ENCODE measurements around the gene MRPS33. TPM values are rescaled to one million over a fixed set of nuclear protein-coding genes. Genes with fewer than 3 reads are reported as not detected.

MRPS33 gene
- total and polyA plus RNA-seq, 10 of the 15 experiments (the other 5 are each of a cell fraction or from before 2014, with no cell fraction given), result 48.4 to 372 (median 124) TPM

DNA sequence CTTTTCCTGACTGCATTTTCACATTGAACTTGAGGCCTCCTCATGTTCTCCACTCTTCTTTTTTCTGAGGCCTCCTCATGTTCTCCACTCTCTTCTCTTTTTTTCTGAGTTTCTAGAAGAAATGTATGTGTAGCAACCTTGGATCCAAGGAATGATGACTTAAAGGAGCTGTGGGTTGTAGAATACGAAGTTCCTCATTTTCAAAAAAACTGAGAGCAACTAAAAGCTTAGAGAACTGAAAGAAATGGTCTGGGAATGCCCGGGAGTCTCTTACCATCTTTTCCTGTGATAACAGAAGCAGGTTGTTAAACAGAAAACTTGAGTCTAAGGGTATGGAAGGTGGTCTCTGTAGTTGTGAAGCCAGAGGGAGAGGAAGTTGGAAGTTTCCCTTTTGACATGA, 32.8 kb downstream of the MRPS33 start (continued):
- TF ChIP-seq, protein P1, sequence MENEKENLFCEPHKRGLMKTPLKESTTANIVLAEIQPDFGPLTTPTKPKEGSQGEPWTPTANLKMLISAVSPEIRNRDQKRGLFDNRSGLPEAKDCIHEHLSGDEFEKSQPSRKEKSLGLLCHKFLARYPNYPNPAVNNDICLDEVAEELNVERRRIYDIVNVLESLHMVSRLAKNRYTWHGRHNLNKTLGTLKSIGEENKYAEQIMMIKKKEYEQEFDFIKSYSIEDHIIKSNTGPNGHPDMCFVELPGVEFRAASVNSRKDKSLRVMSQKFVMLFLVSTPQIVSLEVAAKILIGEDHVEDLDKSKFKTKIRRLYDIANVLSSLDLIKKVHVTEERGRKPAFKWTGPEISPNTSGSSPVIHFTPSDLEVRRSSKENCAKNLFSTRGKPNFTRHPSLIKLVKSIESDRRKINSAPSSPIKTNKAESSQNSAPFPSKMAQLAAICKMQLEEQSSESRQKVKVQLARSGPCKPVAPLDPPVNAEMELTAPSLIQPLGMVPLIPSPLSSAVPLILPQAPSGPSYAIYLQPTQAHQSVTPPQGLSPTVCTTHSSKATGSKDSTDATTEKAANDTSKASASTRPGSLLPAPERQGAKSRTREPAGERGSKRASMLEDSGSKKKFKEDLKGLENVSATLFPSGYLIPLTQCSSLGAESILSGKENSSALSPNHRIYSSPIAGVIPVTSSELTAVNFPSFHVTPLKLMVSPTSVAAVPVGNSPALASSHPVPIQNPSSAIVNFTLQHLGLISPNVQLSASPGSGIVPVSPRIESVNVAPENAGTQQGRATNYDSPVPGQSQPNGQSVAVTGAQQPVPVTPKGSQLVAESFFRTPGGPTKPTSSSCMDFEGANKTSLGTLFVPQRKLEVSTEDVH (IDR thresholded peaks at IDR 0.05; ENCODE audit: low read depth, partially characterized antibody), result no peak
- TF ChIP-seq, protein P2, sequence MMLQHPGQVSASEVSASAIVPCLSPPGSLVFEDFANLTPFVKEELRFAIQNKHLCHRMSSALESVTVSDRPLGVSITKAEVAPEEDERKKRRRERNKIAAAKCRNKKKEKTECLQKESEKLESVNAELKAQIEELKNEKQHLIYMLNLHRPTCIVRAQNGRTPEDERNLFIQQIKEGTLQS (IDR thresholded peaks at IDR 0.05; ENCODE audit: borderline replicate concordance, extremely low read depth, low read depth, low read length), result no peak
- TF ChIP-seq EGR1 (IDR thresholded peaks at IDR 0.05; ENCODE audit: borderline replicate concordance in 1 of 2, low read depth in 2 of 2, low read length in 2 of 2), result no peak
- no peak for TF ChIP-seq EZH2 (IDR thresholded peaks at IDR 0.05; ENCODE audit: borderline replicate concordance, control insufficient read depth, low read depth, low read length)
- TF ChIP-seq, protein P3, sequence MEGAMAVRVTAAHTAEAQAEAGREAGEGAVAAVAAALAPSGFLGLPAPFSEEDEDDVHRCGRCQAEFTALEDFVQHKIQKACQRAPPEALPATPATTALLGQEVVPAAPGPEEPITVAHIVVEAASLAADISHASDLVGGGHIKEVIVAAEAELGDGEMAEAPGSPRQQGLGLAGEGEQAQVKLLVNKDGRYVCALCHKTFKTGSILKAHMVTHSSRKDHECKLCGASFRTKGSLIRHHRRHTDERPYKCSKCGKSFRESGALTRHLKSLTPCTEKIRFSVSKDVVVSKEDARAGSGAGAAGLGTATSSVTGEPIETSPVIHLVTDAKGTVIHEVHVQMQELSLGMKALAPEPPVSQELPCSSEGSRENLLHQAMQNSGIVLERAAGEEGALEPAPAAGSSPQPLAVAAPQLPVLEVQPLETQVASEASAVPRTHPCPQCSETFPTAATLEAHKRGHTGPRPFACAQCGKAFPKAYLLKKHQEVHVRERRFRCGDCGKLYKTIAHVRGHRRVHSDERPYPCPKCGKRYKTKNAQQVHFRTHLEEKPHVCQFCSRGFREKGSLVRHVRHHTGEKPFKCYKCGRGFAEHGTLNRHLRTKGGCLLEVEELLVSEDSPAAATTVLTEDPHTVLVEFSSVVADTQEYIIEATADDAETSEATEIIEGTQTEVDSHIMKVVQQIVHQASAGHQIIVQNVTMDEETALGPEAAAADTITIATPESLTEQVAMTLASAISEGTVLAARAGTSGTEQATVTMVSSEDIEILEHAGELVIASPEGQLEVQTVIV (IDR thresholded peaks at IDR 0.05; ENCODE audit: borderline replicate concordance, partially characterized antibody), result no peak

DNA sequence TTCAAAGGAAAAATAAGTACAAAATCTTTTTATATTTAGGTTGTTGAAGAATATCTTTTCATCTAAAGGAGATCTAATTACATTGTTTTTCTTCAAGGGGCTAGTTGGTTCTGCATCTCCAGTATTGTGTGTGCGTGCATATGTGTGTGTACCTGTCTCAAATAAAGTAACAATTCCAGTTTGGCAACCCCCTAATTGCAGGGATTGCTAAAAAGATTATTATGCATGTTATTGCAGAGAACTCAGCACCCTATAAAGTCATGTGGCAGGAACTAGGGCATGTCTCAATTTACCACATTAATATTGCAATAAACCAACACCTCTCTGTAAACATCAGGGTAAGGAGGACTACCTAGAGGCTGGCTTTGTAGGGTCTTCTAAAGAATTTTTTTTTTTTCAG, 37.0 kb downstream of the MRPS33 start:
- ChIA-PET SMC1A (ENCODE audit: uncharacterized antibody, unreplicated experiment) (interaction anchor here (0.6 kb wide), 1 partner anchor 887 kb away, joined by 3 read pairs; no protein-coding TSS in a partner anchor), RAD21 (ENCODE audit: unreplicated experiment) (no interaction called here), POLR2A (no interaction called here), CTCF (no interaction called here)
- Histone ChIP-seq H4K20me1 (ENCODE audit: control insufficient read depth, insufficient read depth) (no peaks in the 10 kb centered on the region), H3K4me1 (ENCODE audit: control insufficient read depth, insufficient read depth, low read length) (no peaks in the 10 kb centered on the region), H3K9ac (ENCODE audit: control insufficient read depth, insufficient read depth, low read length) (no peak overlapping the region), H3K27ac (ENCODE audit: control insufficient read depth, insufficient read depth) (no peak overlapping the region), H3K27me3 (replicated peaks in 1 of 2; ENCODE audit: control insufficient read depth in 2 of 2, insufficient read depth in 2 of 2, low read length in 1 of 2) (no peaks in the 10 kb centered on the region), H2AFZ (ENCODE audit: control insufficient read depth, low read depth, low read length) (no peak overlapping the region), H3K79me2 (ENCODE audit: control insufficient read depth, insufficient read depth, low read length) (no peaks in the 10 kb centered on the region), H3K9me3 (replicated peaks; ENCODE audit: control insufficient read depth, insufficient read depth, low read length) (no peaks in the 10 kb centered on the region), H3K36me3 (ENCODE audit: control insufficient read depth in 2 of 2, insufficient read depth in 2 of 2, low read length in 1 of 2) (no peaks in the 10 kb centered on the region), H3K4me2 (ENCODE audit: control insufficient read depth, insufficient read depth) (no peak overlapping the region), H3K4me3 (no peak overlapping the region)
- in situ Hi-C loops (cut with MboI), result no loop called here
- FAIRE-seq, result no peak
- intact Hi-C loops (cut with micrococcal nuclease; ENCODE audit: unreplicated experiment), result no loop called here
- ATAC-seq, result no peak
- no peak for DNase-seq (ENCODE audit: low read depth, low spot score)
- no TSS peak for BruUV-seq (replicated peaks)
- 5% methylated on average over 1 of the region's 1 CpG for WGBS (ENCODE audit: insufficient coverage, insufficient replicate concordance, low lambda C conversion rate, missing lambda C conversion rate)
- TF ChIP-seq NFYA (IDR thresholded peaks at IDR 0.05; ENCODE audit: borderline replicate concordance, low read depth, low read length), result no peak
- TF ChIP-seq, protein P4, sequence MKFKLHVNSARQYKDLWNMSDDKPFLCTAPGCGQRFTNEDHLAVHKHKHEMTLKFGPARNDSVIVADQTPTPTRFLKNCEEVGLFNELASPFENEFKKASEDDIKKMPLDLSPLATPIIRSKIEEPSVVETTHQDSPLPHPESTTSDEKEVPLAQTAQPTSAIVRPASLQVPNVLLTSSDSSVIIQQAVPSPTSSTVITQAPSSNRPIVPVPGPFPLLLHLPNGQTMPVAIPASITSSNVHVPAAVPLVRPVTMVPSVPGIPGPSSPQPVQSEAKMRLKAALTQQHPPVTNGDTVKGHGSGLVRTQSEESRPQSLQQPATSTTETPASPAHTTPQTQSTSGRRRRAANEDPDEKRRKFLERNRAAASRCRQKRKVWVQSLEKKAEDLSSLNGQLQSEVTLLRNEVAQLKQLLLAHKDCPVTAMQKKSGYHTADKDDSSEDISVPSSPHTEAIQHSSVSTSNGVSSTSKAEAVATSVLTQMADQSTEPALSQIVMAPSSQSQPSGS (IDR thresholded peaks at IDR 0.05; ENCODE audit: low read length), result no peak
- TF ChIP-seq TCF3 (IDR thresholded peaks at IDR 0.05; ENCODE audit: borderline replicate concordance, insufficient read depth, low read depth, low read length), result no peak
- no peak for TF ChIP-seq ZNF207 (IDR thresholded peaks at IDR 0.05; ENCODE audit: borderline replicate concordance)
- no peak for TF ChIP-seq POLR2A (IDR thresholded peaks at IDR 0.05; ENCODE audit: low read depth, low read length)
- TF ChIP-seq IKZF1 (conservative IDR thresholded peaks at IDR 0.05), result no peak
- no peak for TF ChIP-seq NR2C1 (IDR thresholded peaks at IDR 0.05)

All from GM12878 (cell line).